Measurements from ENCODE around the gene NSD1.
"Not testable (repeated sequence)": the region's sequence is repeated elsewhere in the genome, so short reads cannot be mapped to it uniquely, and the experiment has no call there.

The NSD1 gene

GRCh38 chr5:177333420-177334154 is 200.0 kb downstream of the NSD1 start:
- H3K4me1 ChIP-seq (ENCODE audit: control insufficient read depth, insufficient read depth, low read length, poor library complexity, severe bottlenecking) = no peaks in the 10 kb centered on the region
- H3K27ac ChIP-seq (ENCODE audit: low read depth, low read length, severe bottlenecking) = no peak overlapping the region
- no peak overlapping the region for H3K4me3 ChIP-seq (ENCODE audit: extremely low read depth, insufficient read depth, low read length, poor library complexity, severe bottlenecking)
- H3K36me3 ChIP-seq (ENCODE audit: control insufficient read depth, insufficient read depth, low read length) = peaks cover 90% of the 10 kb centered on the region
- WGBS, 2 experiments (ENCODE audit: insufficient coverage in 2 of 2) = 97% methylated on average over 10 to 13 of the region's 16 CpGs
- H3K9me3 ChIP-seq (ENCODE audit: control insufficient read depth, low read length) = no peaks in the 10 kb centered on the region

- Histone ChIP-seq H3K36me3 (ENCODE audit: control insufficient read depth, insufficient read depth, low read length) (peaks cover 92% of the 10 kb centered on the region), H3K4me1 (ENCODE audit: control insufficient read depth, insufficient read depth, low read length, poor library complexity, severe bottlenecking) (no peaks in the 10 kb centered on the region), H3K9me3 (ENCODE audit: control insufficient read depth, low read length) (no peaks in the 10 kb centered on the region), H3K27ac (ENCODE audit: low read depth, low read length, severe bottlenecking) (no peak overlapping the region), H3K4me3 (ENCODE audit: extremely low read depth, insufficient read depth, low read length, poor library complexity, severe bottlenecking) (no peak overlapping the region)
- WGBS, 2 experiments (ENCODE audit: insufficient coverage in 2 of 2) = 90 to 98% methylated on average over 14 of the region's 15 CpGs
Observed at GRCh38 chr5:177334155-177334551, 200.6 kb downstream of the NSD1 start.

- no peaks in the 10 kb centered on the region for H3K9me3 ChIP-seq (ENCODE audit: control insufficient read depth, low read length)
- peaks cover 86% of the 10 kb centered on the region for H3K36me3 ChIP-seq (ENCODE audit: control insufficient read depth, insufficient read depth, low read length)
Observed at GRCh38 chr5:177334781-177335700, 201.5 kb downstream of the NSD1 start.

GRCh38 chr5:177335701-177336065 is 202.1 kb downstream of the NSD1 start:
- H3K36me3 ChIP-seq (ENCODE audit: control insufficient read depth, insufficient read depth, low read length) = peaks cover 80% of the 10 kb centered on the region
- no peak overlapping the region for H3K4me3 ChIP-seq (ENCODE audit: extremely low read depth, insufficient read depth, low read length, poor library complexity, severe bottlenecking)
- H3K27ac ChIP-seq (ENCODE audit: low read depth, low read length, severe bottlenecking) = no peak overlapping the region
- peaks cover 8% of the 10 kb centered on the region for H3K4me1 ChIP-seq (ENCODE audit: control insufficient read depth, insufficient read depth, low read length, poor library complexity, severe bottlenecking)
- no peaks in the 10 kb centered on the region for H3K9me3 ChIP-seq (ENCODE audit: control insufficient read depth, low read length)
- WGBS, 2 experiments (ENCODE audit: insufficient coverage in 2 of 2) = 96 to 100% methylated on average over 7 of the region's 7 CpGs

More at GRCh38 chr5:177334781-177335700, 201.5 kb downstream of the NSD1 start:
- WGBS, 2 experiments (ENCODE audit: insufficient coverage in 2 of 2) = 94 to 95% methylated on average over 20 of the region's 21 CpGs
- no peak overlapping the region for H3K27ac ChIP-seq (ENCODE audit: low read depth, low read length, severe bottlenecking)
- no peak overlapping the region for H3K4me3 ChIP-seq (ENCODE audit: extremely low read depth, insufficient read depth, low read length, poor library complexity, severe bottlenecking)
- H3K4me1 ChIP-seq (ENCODE audit: control insufficient read depth, insufficient read depth, low read length, poor library complexity, severe bottlenecking) = peaks cover 7% of the 10 kb centered on the region

GRCh38 chr5:177336112-177336511 is 202.5 kb downstream of the NSD1 start:
- WGBS, 2 experiments (ENCODE audit: insufficient coverage in 2 of 2) = 89 to 96% methylated on average over 11 to 12 of the region's 12 CpGs
- peaks cover 76% of the 10 kb centered on the region for H3K36me3 ChIP-seq (ENCODE audit: control insufficient read depth, insufficient read depth, low read length)
- no peaks in the 10 kb centered on the region for H3K9me3 ChIP-seq (ENCODE audit: control insufficient read depth, low read length)
- no peak overlapping the region for H3K4me3 ChIP-seq (ENCODE audit: extremely low read depth, insufficient read depth, low read length, poor library complexity, severe bottlenecking)
- peaks cover 8% of the 10 kb centered on the region for H3K4me1 ChIP-seq (ENCODE audit: control insufficient read depth, insufficient read depth, low read length, poor library complexity, severe bottlenecking)
- H3K27ac ChIP-seq (ENCODE audit: low read depth, low read length, severe bottlenecking) = no peak overlapping the region

- H3K4me3 ChIP-seq (ENCODE audit: extremely low read depth, insufficient read depth, low read length, poor library complexity, severe bottlenecking) = no peak overlapping the region
- H3K27ac ChIP-seq (ENCODE audit: low read depth, low read length, severe bottlenecking) = no peak overlapping the region
- H3K9me3 ChIP-seq (ENCODE audit: control insufficient read depth, low read length) = no peaks in the 10 kb centered on the region
- peaks cover 78% of the 10 kb centered on the region for H3K36me3 ChIP-seq (ENCODE audit: control insufficient read depth, insufficient read depth, low read length)
- 94 to 95% methylated on average over 30 to 34 of the region's 36 CpGs for WGBS, 2 experiments (ENCODE audit: insufficient coverage in 2 of 2)
- peaks cover 8% of the 10 kb centered on the region for H3K4me1 ChIP-seq (ENCODE audit: control insufficient read depth, insufficient read depth, low read length, poor library complexity, severe bottlenecking)
Observed at GRCh38 chr5:177336603-177337494, 203.3 kb downstream of the NSD1 start.

- no peaks in the 10 kb centered on the region for H3K9me3 ChIP-seq (ENCODE audit: control insufficient read depth, low read length)
- H3K36me3 ChIP-seq (ENCODE audit: control insufficient read depth, insufficient read depth, low read length) = peaks cover 77% of the 10 kb centered on the region
- no peak overlapping the region for H3K27ac ChIP-seq (ENCODE audit: low read depth, low read length, severe bottlenecking)
- 91 to 96% methylated on average over 15 to 19 of the region's 22 CpGs for WGBS, 2 experiments (ENCODE audit: insufficient coverage in 2 of 2)
- H3K4me1 ChIP-seq (ENCODE audit: control insufficient read depth, insufficient read depth, low read length, poor library complexity, severe bottlenecking) = peaks cover 8% of the 10 kb centered on the region
- no peak overlapping the region for H3K4me3 ChIP-seq (ENCODE audit: extremely low read depth, insufficient read depth, low read length, poor library complexity, severe bottlenecking)
Observed at GRCh38 chr5:177338251-177339106, 204.9 kb downstream of the NSD1 start.

- Histone ChIP-seq H3K9me3 (ENCODE audit: control insufficient read depth, low read length) (no peaks in the 10 kb centered on the region), H3K4me3 (ENCODE audit: extremely low read depth, insufficient read depth, low read length, poor library complexity, severe bottlenecking) (no peak overlapping the region), H3K27ac (ENCODE audit: low read depth, low read length, severe bottlenecking) (peak overlapping the region; percentile 36), H3K36me3 (ENCODE audit: control insufficient read depth, insufficient read depth, low read length) (peaks cover 76% of the 10 kb centered on the region), H3K4me1 (ENCODE audit: control insufficient read depth, insufficient read depth, low read length, poor library complexity, severe bottlenecking) (peaks cover 8% of the 10 kb centered on the region)
- WGBS, 2 experiments (ENCODE audit: insufficient coverage in 2 of 2) = 89 to 96% methylated on average over 8 to 9 of the region's 11 CpGs
Observed at GRCh38 chr5:177339107-177339638, 205.6 kb downstream of the NSD1 start.

GRCh38 chr5:177343000-177343399 is 209.4 kb downstream of the NSD1 start:
- H3K9me3 ChIP-seq (ENCODE audit: control insufficient read depth, low read length); H3K4me3 ChIP-seq (ENCODE audit: extremely low read depth, insufficient read depth, low read length, poor library complexity, severe bottlenecking); H3K27ac ChIP-seq (ENCODE audit: low read depth, low read length, severe bottlenecking); H3K4me1 ChIP-seq (ENCODE audit: control insufficient read depth, insufficient read depth, low read length, poor library complexity, severe bottlenecking): not testable (repeated sequence)
- WGBS, 2 experiments (ENCODE audit: insufficient coverage in 2 of 2) = 90 to 100% methylated on average over 5 of the region's 14 CpGs
- peaks cover 65% of the 10 kb centered on the region for H3K36me3 ChIP-seq (ENCODE audit: control insufficient read depth, insufficient read depth, low read length)
